ENCODE results near the gene GSTK1.

Gene GSTK1

GRCh38 chr7:143299840-143300239, 36.6 kb downstream of the GSTK1 start:
- peak; percentile 32 to 69 for DNase-seq
- H2BK5ac ChIP-seq (ENCODE audit: low read depth, low read length, poor library complexity), result no peak overlapping the region
- no peaks in the 10 kb centered on the region for H3K4me1 ChIP-seq (ENCODE audit: control insufficient read depth in 1 of 2, insufficient read depth in 2 of 2, low read length in 2 of 2)
- no peak overlapping the region for H3K23ac ChIP-seq (ENCODE audit: low read length)
- H2BK12ac ChIP-seq (ENCODE audit: low read length), result no peak overlapping the region
- H3K4ac ChIP-seq (ENCODE audit: low read depth, low read length), result no peak overlapping the region
- H4K8ac ChIP-seq (ENCODE audit: low read depth, low read length), result no peak overlapping the region
- no peak overlapping the region for H3K9ac ChIP-seq (ENCODE audit: low read length)
- H3K27ac ChIP-seq (ENCODE audit: low read depth, low read length), result no peak overlapping the region
- no peak overlapping the region for H3K18ac ChIP-seq (ENCODE audit: low read length)
- H3K14ac ChIP-seq (ENCODE audit: low read length), result no peak overlapping the region
- no peak overlapping the region for H3K4me2 ChIP-seq (ENCODE audit: low read length)
- H4K91ac ChIP-seq (ENCODE audit: low read depth, low read length), result no peak overlapping the region
- no peaks in the 10 kb centered on the region for H3K79me2 ChIP-seq (ENCODE audit: control insufficient read depth, insufficient read depth, low read length, poor library complexity)
- H3K9me3 ChIP-seq (ENCODE audit: insufficient read depth, low read depth, low read length), result no peaks in the 10 kb centered on the region
- H2BK120ac ChIP-seq (ENCODE audit: insufficient read depth, low read length, poor library complexity), result no peak overlapping the region
- peaks cover 30 to 52% of the 10 kb centered on the region in 2 experiments for H3K36me3 ChIP-seq (ENCODE audit: control insufficient read depth in 1 of 2, insufficient read depth in 2 of 2, low read length in 2 of 2)
- H2AK5ac ChIP-seq (ENCODE audit: low read length), result no peak overlapping the region
- H4K12ac ChIP-seq (ENCODE audit: low read depth, low read length), result no peak overlapping the region
- H3K79me1 ChIP-seq (ENCODE audit: low read length), result no peaks in the 10 kb centered on the region
- H3K27me3 ChIP-seq (ENCODE audit: insufficient read depth, low read length), result no peaks in the 10 kb centered on the region
- no peak overlapping the region for H3K4me3 ChIP-seq (ENCODE audit: low read depth, low read length)
- no CpG with 5 or more reads among the region's 8 CpGs for WGBS (ENCODE audit: extremely low coverage, insufficient coverage, insufficient read length)
- H2AFZ ChIP-seq (ENCODE audit: insufficient read depth, low read length, poor library complexity), result no peak overlapping the region

DNA sequence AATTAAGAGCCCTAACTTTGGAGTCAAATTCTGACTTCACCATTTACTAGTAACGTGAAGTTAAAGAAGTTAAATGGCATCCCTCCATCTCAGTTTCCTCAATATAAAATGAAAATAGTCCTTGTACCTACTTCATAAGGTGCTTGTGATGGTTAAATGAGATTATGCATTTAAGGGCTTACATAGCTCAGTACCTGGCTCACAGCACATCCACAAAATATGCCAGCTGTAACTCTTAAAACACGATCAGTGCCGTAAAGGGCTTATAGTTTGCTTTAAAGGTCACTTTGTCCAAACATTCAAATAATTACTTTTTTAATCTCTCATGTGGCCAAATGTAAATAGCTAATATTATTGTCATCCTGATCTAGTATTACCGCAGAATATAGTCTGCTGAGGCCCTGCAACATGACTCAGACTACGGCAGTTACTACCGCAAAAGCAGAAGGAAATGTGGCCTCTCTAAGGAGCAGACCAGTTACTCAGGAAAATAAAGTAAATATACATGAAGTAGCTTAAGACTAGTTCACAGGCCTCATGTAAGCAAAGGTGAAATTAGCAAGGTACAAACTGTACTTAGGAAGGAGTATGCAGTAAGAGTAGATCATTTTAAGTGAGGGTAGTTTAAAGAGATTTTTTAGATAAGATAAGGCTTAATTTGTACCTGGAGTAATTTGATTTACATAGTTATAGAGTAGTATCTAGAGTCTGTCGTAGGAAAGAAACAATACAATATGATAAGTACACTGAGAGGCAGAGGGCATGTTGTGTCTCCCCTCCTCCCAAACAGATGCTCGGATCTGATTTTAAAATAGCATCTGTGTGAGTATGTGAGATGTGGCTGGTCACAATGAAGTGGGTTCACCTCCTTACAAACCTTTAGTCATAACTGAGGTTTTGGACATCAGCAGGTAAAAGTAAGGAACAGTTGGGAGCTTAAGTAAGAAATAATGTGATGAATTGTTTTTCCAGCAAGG, 38.0 kb downstream of the GSTK1 start:
- no peaks in the 10 kb centered on the region for H3K4me1 ChIP-seq (ENCODE audit: control insufficient read depth in 1 of 2, insufficient read depth in 2 of 2, low read length in 2 of 2)

GRCh38 chr7:143303733-143304132, 40.5 kb downstream of the GSTK1 start:
- peak in 1 of 2 donors; percentile 31 for DNase-seq
- no CpG with 5 or more reads among the region's 10 CpGs for WGBS (ENCODE audit: extremely low coverage, insufficient coverage, insufficient read length)

More for the DNA sequence above, 38.0 kb downstream of the GSTK1 start:
- H2BK5ac ChIP-seq (ENCODE audit: low read depth, low read length, poor library complexity), result no peak overlapping the region
- H2AK5ac ChIP-seq (ENCODE audit: low read length), result no peak overlapping the region
- DNase-seq, result no peak
- no peak overlapping the region for H3K14ac ChIP-seq (ENCODE audit: low read length)
- H3K18ac ChIP-seq (ENCODE audit: low read length), result no peak overlapping the region
- H4K8ac ChIP-seq (ENCODE audit: low read depth, low read length), result no peak overlapping the region
- H2BK12ac ChIP-seq (ENCODE audit: low read length), result no peak overlapping the region
- H3K79me1 ChIP-seq (ENCODE audit: low read length), result no peaks in the 10 kb centered on the region
- no peaks in the 10 kb centered on the region for H3K9me3 ChIP-seq (ENCODE audit: insufficient read depth, low read depth, low read length)
- H3K4ac ChIP-seq (ENCODE audit: low read depth, low read length), result no peak overlapping the region
- H3K36me3 ChIP-seq (ENCODE audit: control insufficient read depth in 1 of 2, insufficient read depth in 2 of 2, low read length in 2 of 2), result peaks cover 30 to 52% of the 10 kb centered on the region in 2 experiments
- no peak overlapping the region for H3K9ac ChIP-seq (ENCODE audit: low read length)
- H4K91ac ChIP-seq (ENCODE audit: low read depth, low read length), result no peak overlapping the region
- H3K4me2 ChIP-seq (ENCODE audit: low read length), result no peak overlapping the region
- H3K27ac ChIP-seq (ENCODE audit: low read depth, low read length), result no peak overlapping the region
- WGBS (ENCODE audit: extremely low coverage, insufficient coverage, insufficient read length), result no CpG with 5 or more reads among the region's 8 CpGs
- no peak overlapping the region for H3K23ac ChIP-seq (ENCODE audit: low read length)
- no peak overlapping the region for H2BK120ac ChIP-seq (ENCODE audit: insufficient read depth, low read length, poor library complexity)
- H3K27me3 ChIP-seq (ENCODE audit: insufficient read depth, low read length), result no peaks in the 10 kb centered on the region
- H4K12ac ChIP-seq (ENCODE audit: low read depth, low read length), result no peak overlapping the region
- H3K79me2 ChIP-seq (ENCODE audit: control insufficient read depth, insufficient read depth, low read length, poor library complexity), result no peaks in the 10 kb centered on the region
- H3K4me3 ChIP-seq (ENCODE audit: low read depth, low read length), result no peak overlapping the region
- no peak overlapping the region for H2AFZ ChIP-seq (ENCODE audit: insufficient read depth, low read length, poor library complexity)

GRCh38 chr7:143304938-143305337, 41.7 kb downstream of the GSTK1 start:
- Histone ChIP-seq H3K4me2 (ENCODE audit: low read length) (no peak overlapping the region), H3K4me1 (ENCODE audit: control insufficient read depth in 1 of 2, insufficient read depth in 2 of 2, low read length in 2 of 2) (no peaks in the 10 kb centered on the region), H3K27me3 (ENCODE audit: insufficient read depth, low read length) (no peaks in the 10 kb centered on the region), H2BK120ac (ENCODE audit: insufficient read depth, low read length, poor library complexity) (no peak overlapping the region), H3K4me3 (ENCODE audit: low read depth, low read length) (no peak overlapping the region), H2BK12ac (ENCODE audit: low read length) (no peak overlapping the region), H2AK5ac (ENCODE audit: low read length) (no peak overlapping the region), H4K91ac (ENCODE audit: low read depth, low read length) (no peak overlapping the region), H4K8ac (ENCODE audit: low read depth, low read length) (no peak overlapping the region), H3K79me1 (ENCODE audit: low read length) (no peaks in the 10 kb centered on the region), H3K4ac (ENCODE audit: low read depth, low read length) (no peak overlapping the region), H2BK5ac (ENCODE audit: low read depth, low read length, poor library complexity) (no peak overlapping the region), H3K36me3 (ENCODE audit: control insufficient read depth in 1 of 2, insufficient read depth in 2 of 2, low read length in 2 of 2) (peaks cover 27 to 53% of the 10 kb centered on the region in 2 experiments), H3K23ac (ENCODE audit: low read length) (no peak overlapping the region), H3K14ac (ENCODE audit: low read length) (no peak overlapping the region), H3K27ac (ENCODE audit: low read depth, low read length) (no peak overlapping the region), H3K18ac (ENCODE audit: low read length) (no peak overlapping the region), H3K9ac (ENCODE audit: low read length) (no peak overlapping the region), H4K12ac (ENCODE audit: low read depth, low read length) (no peak overlapping the region), H3K9me3 (ENCODE audit: insufficient read depth, low read depth, low read length) (no peaks in the 10 kb centered on the region), H2AFZ (ENCODE audit: insufficient read depth, low read length, poor library complexity) (no peak overlapping the region), H3K79me2 (ENCODE audit: control insufficient read depth, insufficient read depth, low read length, poor library complexity) (no peaks in the 10 kb centered on the region)
- WGBS (ENCODE audit: extremely low coverage, insufficient coverage, insufficient read length), result no CpG with 5 or more reads among the region's 6 CpGs
- DNase-seq, result no peak

More at GRCh38 chr7:143303733-143304132, 40.5 kb downstream of the GSTK1 start:
- Histone ChIP-seq H4K91ac (ENCODE audit: low read depth, low read length) (no peak overlapping the region), H3K18ac (ENCODE audit: low read length) (no peak overlapping the region), H4K12ac (ENCODE audit: low read depth, low read length) (no peak overlapping the region), H3K36me3 (ENCODE audit: control insufficient read depth in 1 of 2, insufficient read depth in 2 of 2, low read length in 2 of 2) (peaks cover 31 to 58% of the 10 kb centered on the region in 2 experiments), H3K27me3 (ENCODE audit: insufficient read depth, low read length) (no peaks in the 10 kb centered on the region), H2BK120ac (ENCODE audit: insufficient read depth, low read length, poor library complexity) (no peak overlapping the region), H3K27ac (ENCODE audit: low read depth, low read length) (no peak overlapping the region), H4K8ac (ENCODE audit: low read depth, low read length) (no peak overlapping the region), H3K4ac (ENCODE audit: low read depth, low read length) (no peak overlapping the region), H3K4me3 (ENCODE audit: low read depth, low read length) (no peak overlapping the region), H3K14ac (ENCODE audit: low read length) (no peak overlapping the region), H3K9me3 (ENCODE audit: insufficient read depth, low read depth, low read length) (no peaks in the 10 kb centered on the region), H3K4me2 (ENCODE audit: low read length) (no peak overlapping the region), H2AK5ac (ENCODE audit: low read length) (no peak overlapping the region), H3K79me1 (ENCODE audit: low read length) (no peaks in the 10 kb centered on the region), H2AFZ (ENCODE audit: insufficient read depth, low read length, poor library complexity) (no peak overlapping the region), H3K4me1 (ENCODE audit: control insufficient read depth in 1 of 2, insufficient read depth in 2 of 2, low read length in 2 of 2) (no peaks in the 10 kb centered on the region), H3K9ac (ENCODE audit: low read length) (no peak overlapping the region), H3K23ac (ENCODE audit: low read length) (no peak overlapping the region), H3K79me2 (ENCODE audit: control insufficient read depth, insufficient read depth, low read length, poor library complexity) (no peaks in the 10 kb centered on the region), H2BK5ac (ENCODE audit: low read depth, low read length, poor library complexity) (no peak overlapping the region), H2BK12ac (ENCODE audit: low read length) (no peak overlapping the region)
